GM23338 (cell line): ENCODE data around the gene OR2B2. TPM values are rescaled to one million over a fixed set of nuclear protein-coding genes. Genes with fewer than 3 reads are reported as not detected.

Experiments used
- ATAC-seq: fragments of 200-7000 bp; cut with Tn5 transposase; 3 replicates; pipeline ENCODE4 v1.9.1; 2020
- DNase-seq: peaks from one replicate; pipeline ENCODE4 v3.0.0-alpha.2; 2015; ENCODE audit warnings: low spot score
- H2AFZ ChIP-seq: fragments of 200-600 bp; sonication (generic); 2 replicates; pipeline ENCODE4 v1.8.0; 2016; ENCODE audit warnings: antibody characterized with exemption, mild to moderate bottlenecking, moderate library complexity
- H3F3A ChIP-seq: fragments of 200-600 bp; sonication (generic); replicated peaks from 2 replicates; pipeline ENCODE4 v1.8.0; 2017; ENCODE audit warnings: antibody characterized with exemption, mixed run types, low read depth
- H3K27ac ChIP-seq: fragments of 200-600 bp; sonication (generic); 2 replicates; pipeline ENCODE4 v1.6.1; 2016; ENCODE audit warnings: low read depth
- H3K27me3 ChIP-seq: fragments of 200-600 bp; sonication (generic); 2 replicates; pipeline ENCODE4 v1.8.0; 2016; ENCODE audit warnings: mild to moderate bottlenecking, mixed run types, moderate library complexity; ENCODE audit not compliant: insufficient read depth
- H3K36me3 ChIP-seq: fragments of 200-600 bp; sonication (generic); 2 replicates; pipeline ENCODE4 v1.8.0; 2016; ENCODE audit warnings: mild to moderate bottlenecking; ENCODE audit not compliant: insufficient read depth
- H3K4me1 ChIP-seq: fragments of 200-600 bp; sonication (generic); 2 replicates; pipeline ENCODE4 v1.8.0; 2016; ENCODE audit warnings: mild to moderate bottlenecking, moderate library complexity; ENCODE audit not compliant: insufficient read depth
- H3K4me2 ChIP-seq: fragments of 200-600 bp; sonication (generic); 2 replicates; pipeline ENCODE4 v1.7.1; 2017; ENCODE audit warnings: mixed run types
- H3K4me3 ChIP-seq: fragments of 200-600 bp; sonication (generic); 2 replicates; pipeline ENCODE4 v1.6.1; 2016; ENCODE audit warnings: mixed run types
- H3K79me2 ChIP-seq: fragments of 200-600 bp; sonication (generic); replicated peaks from 2 replicates; pipeline ENCODE4 v1.8.0; 2017; ENCODE audit warnings: mild to moderate bottlenecking; ENCODE audit not compliant: insufficient read depth
- H3K9me2 ChIP-seq: fragments of 200-600 bp; sonication (generic); 2 replicates; pipeline ENCODE4 v1.8.0; 2017; ENCODE audit not compliant: insufficient read depth
- H4K20me1 ChIP-seq: fragments of 200-600 bp; sonication (generic); replicated peaks from 2 replicates; pipeline ENCODE4 v1.8.0; 2017; ENCODE audit warnings: mild to moderate bottlenecking; ENCODE audit not compliant: insufficient read depth
- H3K27ac Mint-ChIP-seq: 2 replicates; pipeline ENCODE4 v1.8.0; 2020; ENCODE audit warnings: inconsistent platforms, mild to moderate bottlenecking, moderate library complexity, mixed read lengths
- H3K27me3 Mint-ChIP-seq: 3 replicates; pipeline ENCODE4 v1.8.0; 2022; ENCODE audit warnings: low read depth, mild to moderate bottlenecking, moderate library complexity, mixed read lengths, inconsistent platforms; ENCODE audit not compliant: insufficient read depth, poor library complexity
- H3K36me3 Mint-ChIP-seq: 3 replicates; pipeline ENCODE4 v1.8.0; 2021; ENCODE audit warnings: low read depth, mild to moderate bottlenecking, inconsistent platforms, moderate library complexity, mixed read lengths
- H3K4me1 Mint-ChIP-seq: 3 replicates; pipeline ENCODE4 v1.8.0; 2020; ENCODE audit warnings: mild to moderate bottlenecking, inconsistent platforms, mixed read lengths
- H3K4me3 Mint-ChIP-seq: 3 replicates; pipeline ENCODE4 v1.8.0; 2021; ENCODE audit warnings: moderate library complexity, mild to moderate bottlenecking, inconsistent platforms, mixed read lengths
- H3K9me3 Mint-ChIP-seq: 3 replicates; pipeline ENCODE4 v1.8.0; 2020; ENCODE audit warnings: moderate library complexity, mild to moderate bottlenecking, inconsistent platforms, mixed read lengths
- CREB1 ChIP-seq: fragments of 250-450 bp; sonication (Bioruptor Pico); IDR thresholded peaks from 2 replicates; pipeline ENCODE4 v1.5.0; 2020; ENCODE audit warnings: low read depth, mild to moderate bottlenecking, moderate library complexity
- EZH2phosphoT487 ChIP-seq: fragments of 200-600 bp; sonication (generic); IDR thresholded peaks from one replicate; pipeline ENCODE4 v1.8.1; 2018; ENCODE audit warnings: antibody characterized with exemption; ENCODE audit not compliant: unreplicated experiment
- JUNB ChIP-seq: IDR thresholded peaks from one replicate; pipeline ENCODE4 v1.6.1; 2016; ENCODE audit warnings: antibody characterized with exemption; ENCODE audit not compliant: unreplicated experiment
- NANOG ChIP-seq: IDR thresholded peaks from 2 replicates; pipeline ENCODE4 v1.6.1; 2016; ENCODE audit warnings: antibody characterized with exemption, borderline replicate concordance
- POLR2AphosphoS5 ChIP-seq: IDR thresholded peaks from 2 replicates; pipeline ENCODE4 v1.6.1; 2016; ENCODE audit warnings: antibody characterized with exemption, low read depth
- STAT1 ChIP-seq: IDR thresholded peaks from one replicate; pipeline ENCODE4 v1.6.1; 2016; ENCODE audit warnings: antibody characterized with exemption; ENCODE audit not compliant: unreplicated experiment
- ZNF114 ChIP-seq: fragments of 250-450 bp; sonication (Bioruptor Pico); IDR thresholded peaks from 2 replicates; pipeline ENCODE4 v1.5.0; 2020; ENCODE audit warnings: mild to moderate bottlenecking, moderate library complexity
- polyA plus RNA-seq: library from polyadenylated mRNA; unstranded; fragments of >200 nt; fragmentation: Nextera tagmentation; extraction: Ambion mirVana; gene quantifications from 2 replicates; pipeline ENCODE4 v1.2.1, GENCODE V29; 2016
- total RNA-seq: library from RNA; depleted of rRNA; stranded (reverse); fragments of >200 nt; shearing (Covaris generic); gene quantifications from 2 replicates; pipeline ENCODE4 v1.2.3, GENCODE V29; 2014
- TF ChIP-seq, protein P1 (sequence below): fragments of 250-450 bp; sonication (Bioruptor Pico); IDR thresholded peaks from 2 replicates; pipeline ENCODE4 v1.5.0; 2020; ENCODE audit warnings: mild to moderate bottlenecking, moderate library complexity
- TF ChIP-seq, protein P2 (sequence below), 2 experiments: fragments of 200-600 bp in 1 of 2; sonication (generic) in 1 of 2; conservative IDR thresholded peaks; 2 replicates each; pipeline versions ENCODE4 v1.5.1 to v1.6.1; 2016 to 2017; ENCODE audit warnings: antibody characterized with exemption in 2 of 2, low read depth in 2 of 2, mild to moderate bottlenecking in 2 of 2, moderate library complexity in 1 of 2

The OR2B2 gene
- total and polyA plus RNA-seq, 2 experiments from 2014 or later = 0.38 TPM; not detected in 1

DNA sequence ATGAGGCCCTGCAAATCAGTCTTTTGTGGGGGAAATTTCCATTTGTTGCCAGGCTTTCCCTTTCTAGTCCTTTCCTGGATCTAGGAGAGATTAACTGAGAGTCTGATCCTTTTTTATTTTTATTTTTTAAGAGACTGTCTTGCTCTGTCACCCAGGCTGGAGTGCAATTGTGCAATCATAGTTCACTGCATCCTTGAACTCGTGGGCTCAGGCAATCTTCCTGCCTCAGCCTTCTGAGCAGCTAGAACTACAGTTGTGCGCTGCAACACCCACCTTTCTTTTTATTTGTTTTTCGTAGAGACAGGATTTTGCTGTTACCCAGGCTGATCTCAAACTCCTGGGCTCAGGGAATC is 22.9 kb downstream of the OR2B2 start (continued):
- TF ChIP-seq, protein P1, sequence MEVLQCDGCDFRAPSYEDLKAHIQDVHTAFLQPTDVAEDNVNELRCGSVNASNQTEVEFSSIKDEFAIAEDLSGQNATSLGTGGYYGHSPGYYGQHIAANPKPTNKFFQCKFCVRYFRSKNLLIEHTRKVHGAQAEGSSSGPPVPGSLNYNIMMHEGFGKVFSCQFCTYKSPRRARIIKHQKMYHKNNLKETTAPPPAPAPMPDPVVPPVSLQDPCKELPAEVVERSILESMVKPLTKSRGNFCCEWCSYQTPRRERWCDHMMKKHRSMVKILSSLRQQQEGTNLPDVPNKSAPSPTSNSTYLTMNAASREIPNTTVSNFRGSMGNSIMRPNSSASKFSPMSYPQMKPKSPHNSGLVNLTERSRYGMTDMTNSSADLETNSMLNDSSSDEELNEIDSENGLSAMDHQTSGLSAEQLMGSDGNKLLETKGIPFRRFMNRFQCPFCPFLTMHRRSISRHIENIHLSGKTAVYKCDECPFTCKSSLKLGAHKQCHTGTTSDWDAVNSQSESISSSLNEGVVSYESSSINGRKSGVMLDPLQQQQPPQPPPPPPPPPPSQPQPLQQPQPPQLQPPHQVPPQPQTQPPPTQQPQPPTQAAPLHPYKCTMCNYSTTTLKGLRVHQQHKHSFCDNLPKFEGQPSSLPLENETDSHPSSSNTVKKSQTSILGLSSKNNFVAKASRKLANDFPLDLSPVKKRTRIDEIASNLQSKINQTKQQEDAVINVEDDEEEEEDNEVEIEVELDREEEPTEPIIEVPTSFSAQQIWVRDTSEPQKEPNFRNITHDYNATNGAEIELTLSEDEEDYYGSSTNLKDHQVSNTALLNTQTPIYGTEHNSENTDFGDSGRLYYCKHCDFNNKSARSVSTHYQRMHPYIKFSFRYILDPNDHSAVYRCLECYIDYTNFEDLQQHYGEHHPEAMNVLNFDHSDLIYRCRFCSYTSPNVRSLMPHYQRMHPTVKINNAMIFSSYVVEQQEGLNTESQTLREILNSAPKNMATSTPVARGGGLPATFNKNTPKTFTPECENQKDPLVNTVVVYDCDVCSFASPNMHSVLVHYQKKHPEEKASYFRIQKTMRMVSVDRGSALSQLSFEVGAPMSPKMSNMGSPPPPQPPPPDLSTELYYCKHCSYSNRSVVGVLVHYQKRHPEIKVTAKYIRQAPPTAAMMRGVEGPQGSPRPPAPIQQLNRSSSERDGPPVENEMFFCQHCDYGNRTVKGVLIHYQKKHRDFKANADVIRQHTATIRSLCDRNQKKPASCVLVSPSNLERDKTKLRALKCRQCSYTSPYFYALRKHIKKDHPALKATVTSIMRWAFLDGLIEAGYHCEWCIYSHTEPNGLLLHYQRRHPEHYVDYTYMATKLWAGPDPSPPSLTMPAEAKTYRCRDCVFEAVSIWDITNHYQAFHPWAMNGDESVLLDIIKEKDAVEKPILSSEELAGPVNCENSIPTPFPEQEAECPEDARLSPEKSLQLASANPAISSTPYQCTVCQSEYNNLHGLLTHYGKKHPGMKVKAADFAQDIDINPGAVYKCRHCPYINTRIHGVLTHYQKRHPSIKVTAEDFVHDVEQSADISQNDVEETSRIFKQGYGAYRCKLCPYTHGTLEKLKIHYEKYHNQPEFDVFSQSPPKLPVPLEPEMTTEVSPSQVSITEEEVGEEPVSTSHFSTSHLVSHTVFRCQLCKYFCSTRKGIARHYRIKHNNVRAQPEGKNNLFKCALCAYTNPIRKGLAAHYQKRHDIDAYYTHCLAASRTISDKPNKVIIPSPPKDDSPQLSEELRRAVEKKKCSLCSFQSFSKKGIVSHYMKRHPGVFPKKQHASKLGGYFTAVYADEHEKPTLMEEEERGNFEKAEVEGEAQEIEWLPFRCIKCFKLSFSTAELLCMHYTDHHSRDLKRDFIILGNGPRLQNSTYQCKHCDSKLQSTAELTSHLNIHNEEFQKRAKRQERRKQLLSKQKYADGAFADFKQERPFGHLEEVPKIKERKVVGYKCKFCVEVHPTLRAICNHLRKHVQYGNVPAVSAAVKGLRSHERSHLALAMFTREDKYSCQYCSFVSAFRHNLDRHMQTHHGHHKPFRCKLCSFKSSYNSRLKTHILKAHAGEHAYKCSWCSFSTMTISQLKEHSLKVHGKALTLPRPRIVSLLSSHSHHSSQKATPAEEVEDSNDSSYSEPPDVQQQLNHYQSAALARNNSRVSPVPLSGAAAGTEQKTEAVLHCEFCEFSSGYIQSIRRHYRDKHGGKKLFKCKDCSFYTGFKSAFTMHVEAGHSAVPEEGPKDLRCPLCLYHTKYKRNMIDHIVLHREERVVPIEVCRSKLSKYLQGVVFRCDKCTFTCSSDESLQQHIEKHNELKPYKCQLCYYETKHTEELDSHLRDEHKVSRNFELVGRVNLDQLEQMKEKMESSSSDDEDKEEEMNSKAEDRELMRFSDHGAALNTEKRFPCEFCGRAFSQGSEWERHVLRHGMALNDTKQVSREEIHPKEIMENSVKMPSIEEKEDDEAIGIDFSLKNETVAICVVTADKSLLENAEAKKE (CRISPR knock-in tag) = no peak
- TF ChIP-seq NANOG (no peak), ZNF114 (CRISPR knock-in tag) (no peak), STAT1 (no peak), JUNB (no peak), EZH2phosphoT487 (no peak)

DNA sequence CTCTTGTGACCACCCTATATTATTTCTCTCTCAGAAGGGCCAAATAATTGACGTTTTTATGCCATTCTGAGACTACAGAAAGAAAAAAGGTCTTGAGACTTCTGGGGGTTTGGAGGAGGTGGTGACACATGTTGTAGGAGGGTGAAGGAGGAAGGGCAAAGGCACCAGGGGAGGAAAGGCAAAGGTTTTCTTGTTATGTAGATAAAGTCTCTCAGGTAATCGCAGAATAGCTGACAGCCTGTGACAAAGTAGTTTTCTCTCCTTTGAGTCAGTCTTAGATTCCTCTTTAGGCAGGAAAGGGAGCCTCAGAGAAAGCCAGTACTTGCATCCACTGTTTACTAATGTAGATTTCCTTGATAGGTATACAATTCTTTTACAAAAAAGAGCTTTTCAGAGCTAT is 23.6 kb downstream of the OR2B2 start:
- H4K20me1 ChIP-seq = no peaks in the 10 kb centered on the region
- peak overlapping the region; percentile 82 for H3K4me2 ChIP-seq
- peaks cover 35% of the 10 kb centered on the region for H3K4me1 ChIP-seq
- H3F3A ChIP-seq = peaks cover 23% of the 10 kb centered on the region
- H3K36me3 ChIP-seq = no peaks in the 10 kb centered on the region
- peaks cover 8% of the 10 kb centered on the region; the same call in 2 of the 3 replicates for H3K36me3 Mint-ChIP-seq
- peaks cover 38% of the 10 kb centered on the region for H3K4me1 Mint-ChIP-seq
- H3K27ac Mint-ChIP-seq = peak overlapping the region; percentile 99
- H3K9me3 Mint-ChIP-seq = peaks cover 8% of the 10 kb centered on the region
- no peak overlapping the region for H2AFZ ChIP-seq
- peaks cover 42% of the 10 kb centered on the region for H3K27me3 Mint-ChIP-seq
- no peaks in the 10 kb centered on the region for H3K27me3 ChIP-seq
- ATAC-seq = peak; percentile 12
- DNase-seq = peak; percentile 79
- TF ChIP-seq, protein P2, sequence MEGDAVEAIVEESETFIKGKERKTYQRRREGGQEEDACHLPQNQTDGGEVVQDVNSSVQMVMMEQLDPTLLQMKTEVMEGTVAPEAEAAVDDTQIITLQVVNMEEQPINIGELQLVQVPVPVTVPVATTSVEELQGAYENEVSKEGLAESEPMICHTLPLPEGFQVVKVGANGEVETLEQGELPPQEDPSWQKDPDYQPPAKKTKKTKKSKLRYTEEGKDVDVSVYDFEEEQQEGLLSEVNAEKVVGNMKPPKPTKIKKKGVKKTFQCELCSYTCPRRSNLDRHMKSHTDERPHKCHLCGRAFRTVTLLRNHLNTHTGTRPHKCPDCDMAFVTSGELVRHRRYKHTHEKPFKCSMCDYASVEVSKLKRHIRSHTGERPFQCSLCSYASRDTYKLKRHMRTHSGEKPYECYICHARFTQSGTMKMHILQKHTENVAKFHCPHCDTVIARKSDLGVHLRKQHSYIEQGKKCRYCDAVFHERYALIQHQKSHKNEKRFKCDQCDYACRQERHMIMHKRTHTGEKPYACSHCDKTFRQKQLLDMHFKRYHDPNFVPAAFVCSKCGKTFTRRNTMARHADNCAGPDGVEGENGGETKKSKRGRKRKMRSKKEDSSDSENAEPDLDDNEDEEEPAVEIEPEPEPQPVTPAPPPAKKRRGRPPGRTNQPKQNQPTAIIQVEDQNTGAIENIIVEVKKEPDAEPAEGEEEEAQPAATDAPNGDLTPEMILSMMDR (conservative IDR thresholded peaks at IDR 0.05; ENCODE audit: low read depth in 2 of 2) = no peak
- TF ChIP-seq CREB1 (CRISPR knock-in tag) (0 out of 2 replicates have a peak, but pooled peaks have one; percentile 10), POLR2AphosphoS5 (0 out of 2 replicates have a peak, but pooled peaks have one; percentile 30)
- H3K4me3 ChIP-seq = peak overlapping the region; percentile 76
- no peaks in the 10 kb centered on the region for H3K9me2 ChIP-seq
- H3K4me3 Mint-ChIP-seq = no peak overlapping the region; the same call in 2 of the 3 replicates
- H3K79me2 ChIP-seq = 0 out of 2 replicates have a peak, but pooled peaks cover 3% of the 10 kb centered on the region
- H3K27ac ChIP-seq = peak overlapping the region; percentile 99
